RPMI7951 (cell line): ENCODE measurements around the gene TROAP. TPM values are rescaled to one million over a fixed set of nuclear protein-coding genes. Genes with fewer than 3 reads are reported as not detected.
"Not testable (repeated sequence)": the region's sequence is repeated elsewhere in the genome, so short reads cannot be mapped to it uniquely, and the experiment has no call there.

Experiments
- DNase-seq: peaks from one replicate; pipeline ENCODE4 v3.0.0-alpha.2; 2012; ENCODE audit warnings: low read depth
- total RNA-seq: library from RNA; depleted of rRNA; stranded (reverse); fragments of >200 nt; shearing (Covaris generic); gene quantifications from 2 replicates; pipeline ENCODE4 v1.2.3, GENCODE V29; 2014; rRNA removed

TROAP gene
- 49.3 and 59.5 TPM in 2 replicates for total RNA-seq

GRCh38 chr12:49322708-49323523 is at the start of gene TROAP:
TROAP (plus strand) TSS chr12:49323255; CDS start chr12:49323609, 354 bp downstream.
- peak; percentile 97 for DNase-seq

GRCh38 chr12:49273726-49274395 is 49.2 kb upstream of the TROAP start:
- no peak for DNase-seq

- no peak for DNase-seq
Observed at GRCh38 chr12:49274396-49275069, 48.5 kb upstream of the TROAP start.

GRCh38 chr12:49276304-49277290 is 46.5 kb upstream of the TROAP start:
- no peak for DNase-seq

- DNase-seq = no peak
Observed at GRCh38 chr12:49277466-49277865, 45.6 kb upstream of the TROAP start.

- DNase-seq = no peak
Observed at GRCh38 chr12:49279706-49280159, 43.3 kb upstream of the TROAP start.

GRCh38 chr12:49280545-49280944 is 42.5 kb upstream of the TROAP start:
- DNase-seq = not testable (repeated sequence)

GRCh38 chr12:49282302-49282701 is 40.8 kb upstream of the TROAP start:
- DNase-seq = no peak

GRCh38 chr12:49282740-49283375 is 40.2 kb upstream of the TROAP start:
- not testable (repeated sequence) for DNase-seq

GRCh38 chr12:49283541-49284429 is 39.3 kb upstream of the TROAP start:
- no peak for DNase-seq

GRCh38 chr12:49284672-49285071 is 38.4 kb upstream of the TROAP start:
- no peak for DNase-seq

- DNase-seq = no peak
Observed at GRCh38 chr12:49287876-49288275, 35.2 kb upstream of the TROAP start.

- DNase-seq = peak; percentile 50
Observed at GRCh38 chr12:49288412-49288853, 34.6 kb upstream of the TROAP start.

GRCh38 chr12:49288922-49289555 is 34.0 kb upstream of the TROAP start:
- no peak for DNase-seq

GRCh38 chr12:49292729-49293055 is 30.4 kb upstream of the TROAP start:
- no peak for DNase-seq

GRCh38 chr12:49293056-49293956 is 29.7 kb upstream of the TROAP start:
- DNase-seq = no peak

GRCh38 chr12:49294086-49294803 is 28.8 kb upstream of the TROAP start:
- DNase-seq = no peak

- DNase-seq = no peak
Observed at GRCh38 chr12:49294804-49295081, 28.3 kb upstream of the TROAP start.
